Lower leg skin (tissue), 3 donors: ENCODE measurements around the gene TENT4A.

ENCODE experiments used
- POLR2A ChIP-seq, 2 donors: fragments of 450-650 bp; IDR thresholded peaks; one replicate each; pipeline ENCODE4 v1.6.1; 2016 to 2017; ENCODE audit warnings: antibody characterized with exemption in 2 of 2, mild to moderate bottlenecking in 1 of 2, moderate library complexity in 1 of 2
- TF ChIP-seq, protein P1 (sequence below), 3 donors: fragments of 450-650 bp; IDR thresholded peaks; one replicate each; pipeline ENCODE4 v1.5.1; 2016; ENCODE audit warnings: antibody characterized with exemption in 3 of 3, mild to moderate bottlenecking in 3 of 3, moderate library complexity in 2 of 3

DNA sequence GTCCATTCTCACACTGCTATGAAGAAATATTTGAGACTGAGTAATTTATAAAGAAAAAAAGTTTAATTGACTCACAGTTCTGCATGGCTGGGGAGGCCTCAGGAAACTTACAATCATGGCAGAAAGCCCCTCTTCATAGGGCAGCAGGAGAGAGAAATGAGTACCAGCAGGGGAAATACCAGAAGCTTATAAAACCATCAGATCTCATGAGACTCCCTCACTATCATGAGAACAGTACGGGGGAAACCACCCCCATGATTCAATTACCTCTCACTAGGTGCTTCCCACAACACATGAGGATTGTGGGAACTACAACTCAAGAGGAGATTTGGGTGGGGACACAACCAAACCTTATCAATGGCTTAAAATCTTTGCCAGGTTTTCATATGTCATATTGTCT is 20.3 kb upstream of the TENT4A start:
- TF ChIP-seq, protein P1, sequence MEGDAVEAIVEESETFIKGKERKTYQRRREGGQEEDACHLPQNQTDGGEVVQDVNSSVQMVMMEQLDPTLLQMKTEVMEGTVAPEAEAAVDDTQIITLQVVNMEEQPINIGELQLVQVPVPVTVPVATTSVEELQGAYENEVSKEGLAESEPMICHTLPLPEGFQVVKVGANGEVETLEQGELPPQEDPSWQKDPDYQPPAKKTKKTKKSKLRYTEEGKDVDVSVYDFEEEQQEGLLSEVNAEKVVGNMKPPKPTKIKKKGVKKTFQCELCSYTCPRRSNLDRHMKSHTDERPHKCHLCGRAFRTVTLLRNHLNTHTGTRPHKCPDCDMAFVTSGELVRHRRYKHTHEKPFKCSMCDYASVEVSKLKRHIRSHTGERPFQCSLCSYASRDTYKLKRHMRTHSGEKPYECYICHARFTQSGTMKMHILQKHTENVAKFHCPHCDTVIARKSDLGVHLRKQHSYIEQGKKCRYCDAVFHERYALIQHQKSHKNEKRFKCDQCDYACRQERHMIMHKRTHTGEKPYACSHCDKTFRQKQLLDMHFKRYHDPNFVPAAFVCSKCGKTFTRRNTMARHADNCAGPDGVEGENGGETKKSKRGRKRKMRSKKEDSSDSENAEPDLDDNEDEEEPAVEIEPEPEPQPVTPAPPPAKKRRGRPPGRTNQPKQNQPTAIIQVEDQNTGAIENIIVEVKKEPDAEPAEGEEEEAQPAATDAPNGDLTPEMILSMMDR (IDR thresholded peaks at IDR 0.05): no peak
- TF ChIP-seq POLR2A (IDR thresholded peaks at IDR 0.05): no peak
